Measurements from ENCODE around the gene MAST1.

- TF ChIP-seq, protein P1, sequence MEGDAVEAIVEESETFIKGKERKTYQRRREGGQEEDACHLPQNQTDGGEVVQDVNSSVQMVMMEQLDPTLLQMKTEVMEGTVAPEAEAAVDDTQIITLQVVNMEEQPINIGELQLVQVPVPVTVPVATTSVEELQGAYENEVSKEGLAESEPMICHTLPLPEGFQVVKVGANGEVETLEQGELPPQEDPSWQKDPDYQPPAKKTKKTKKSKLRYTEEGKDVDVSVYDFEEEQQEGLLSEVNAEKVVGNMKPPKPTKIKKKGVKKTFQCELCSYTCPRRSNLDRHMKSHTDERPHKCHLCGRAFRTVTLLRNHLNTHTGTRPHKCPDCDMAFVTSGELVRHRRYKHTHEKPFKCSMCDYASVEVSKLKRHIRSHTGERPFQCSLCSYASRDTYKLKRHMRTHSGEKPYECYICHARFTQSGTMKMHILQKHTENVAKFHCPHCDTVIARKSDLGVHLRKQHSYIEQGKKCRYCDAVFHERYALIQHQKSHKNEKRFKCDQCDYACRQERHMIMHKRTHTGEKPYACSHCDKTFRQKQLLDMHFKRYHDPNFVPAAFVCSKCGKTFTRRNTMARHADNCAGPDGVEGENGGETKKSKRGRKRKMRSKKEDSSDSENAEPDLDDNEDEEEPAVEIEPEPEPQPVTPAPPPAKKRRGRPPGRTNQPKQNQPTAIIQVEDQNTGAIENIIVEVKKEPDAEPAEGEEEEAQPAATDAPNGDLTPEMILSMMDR (tag by site-specific recombination; IDR thresholded peaks at IDR 0.05) = peak; percentile 49; the same call in 1 of the 2 replicates
- TF ChIP-seq ZFP3 (tag by site-specific recombination; IDR thresholded peaks at IDR 0.05; ENCODE audit: low read depth) (no peak), HOXD13 (CRISPR knock-in tag; IDR thresholded peaks at IDR 0.05; ENCODE audit: borderline replicate concordance) (0 out of 2 replicates have a peak, but pooled peaks have one; percentile 8), KLF16 (tag by site-specific recombination; IDR thresholded peaks at IDR 0.05) (peak; percentile 77)
Observed at GRCh38 chr19:12791345-12792050, 46.8 kb upstream of the MAST1 start, which contains the start of gene JUNB.
